H1 (cell line): ENCODE measurements around the gene CAMTA1. TPM values are rescaled to one million over a fixed set of nuclear protein-coding genes. Genes with fewer than 3 reads are reported as not detected.

Experiments
- CTCF ChIA-PET: fragments of 300-600 bp; sonication (Branson Sonifier 250); formaldehyde crosslinking; loops from one replicate; lab custom pipeline; 2021; ENCODE audit not compliant: partially characterized antibody; lab: Charles Lee
- POLR2A ChIA-PET: fragments of 300-600 bp; sonication (Branson Sonifier 250); formaldehyde crosslinking; loops from one replicate; lab custom pipeline; 2021; ENCODE audit warnings: inconsistent platforms; ENCODE audit not compliant: partially characterized antibody; lab: Charles Lee
- DNase-seq, 2 experiments: peaks; one replicate each; pipeline versions ENCODE4 v3.0.0 to v3.0.0-alpha.2; 2010 to 2022; ENCODE audit warnings: low spot score in 2 of 2, low read depth in 1 of 2, mixed read lengths in 1 of 2
- FAIRE-seq: peaks from 2 replicates; lab custom pipeline; 2011; peaks lifted over from hg19 to GRCh38; lab: Jason Lieb, UNC
- H2AFZ ChIP-seq: 2 replicates; pipeline ENCODE4 v1.8.1; 2012; ENCODE audit warnings: low read length, inconsistent platforms
- H2AK5ac ChIP-seq: 2 replicates; pipeline ENCODE4 v1.6.1; 2013; ENCODE audit warnings: low read depth, low read length
- H2BK120ac ChIP-seq: replicated peaks from 2 replicates; pipeline ENCODE3; 2013; ENCODE audit warnings: low read depth, low read length, inconsistent platforms
- H2BK12ac ChIP-seq: 2 replicates; pipeline ENCODE4 v1.6.1; 2013; ENCODE audit warnings: low read depth, low read length
- H2BK15ac ChIP-seq: 2 replicates; pipeline ENCODE4 v1.6.1; 2013; ENCODE audit warnings: low read length
- H2BK20ac ChIP-seq: 2 replicates; pipeline ENCODE4 v1.6.1; 2013; ENCODE audit warnings: low read length
- H2BK5ac ChIP-seq: 2 replicates; pipeline ENCODE4 v1.6.1; 2013; ENCODE audit warnings: low read depth, low read length
- H3K14ac ChIP-seq: 2 replicates; pipeline ENCODE4 v1.6.1; 2013; ENCODE audit warnings: inconsistent platforms; ENCODE audit not compliant: insufficient read length
- H3K18ac ChIP-seq: 2 replicates; pipeline ENCODE4 v1.6.1; 2013; ENCODE audit warnings: low read length; ENCODE audit errors: extremely low read depth
- H3K23ac ChIP-seq: 2 replicates; pipeline ENCODE4 v1.6.1; 2013; ENCODE audit warnings: inconsistent platforms; ENCODE audit not compliant: insufficient read length
- H3K23me2 ChIP-seq: 2 replicates; pipeline ENCODE4 v1.6.1; 2013; ENCODE audit warnings: low read depth, low read length
- H3K27ac ChIP-seq: 2 replicates; pipeline ENCODE4 v1.6.1; 2011; ENCODE audit warnings: low read depth, low read length, inconsistent platforms
- H3K27me3 ChIP-seq, 4 experiments: replicated peaks in 1 of 4; 1 replicate in 1 of 4; 2 replicates in 3 of 4; pipeline versions ENCODE4 v1.6.1 to v1.8.1; 2011 to 2013; ENCODE audit warnings: low read length in 3 of 4, mild to moderate bottlenecking in 3 of 4, inconsistent platforms in 2 of 4, mixed read lengths in 2 of 4, moderate library complexity in 1 of 4; ENCODE audit not compliant: control insufficient read depth in 3 of 4, insufficient read depth in 3 of 4; ENCODE audit errors: extremely low read depth in 1 of 4
- H3K36me3 ChIP-seq, 4 experiments: 2 replicates each; pipeline versions ENCODE4 v1.6.1 to v1.8.1; 2011 to 2013; ENCODE audit warnings: mild to moderate bottlenecking in 4 of 4, low read length in 3 of 4, moderate library complexity in 2 of 4, control low read depth in 1 of 4, inconsistent platforms in 1 of 4; ENCODE audit not compliant: insufficient read depth in 4 of 4, control insufficient read depth in 2 of 4
- H3K4ac ChIP-seq: replicated peaks from 2 replicates; pipeline ENCODE3; 2013; ENCODE audit warnings: low read length, low read depth, mixed read lengths, inconsistent platforms; ENCODE audit not compliant: insufficient read length
- H3K4me1 ChIP-seq, 4 experiments: replicated peaks in 1 of 4; 1 replicate in 1 of 4; 2 replicates in 3 of 4; pipeline versions ENCODE4 v1.6.1 to v1.8.1; 2011 to 2013; ENCODE audit warnings: low read length in 3 of 4, inconsistent platforms in 2 of 4, mixed read lengths in 1 of 4; ENCODE audit not compliant: insufficient read depth in 4 of 4, control insufficient read depth in 3 of 4
- H3K4me2 ChIP-seq, 2 experiments: 2 replicates each; pipeline versions ENCODE4 v1.6.1 to v1.8.1; 2011 to 2013; ENCODE audit warnings: low read depth in 2 of 2, low read length in 2 of 2, control low read depth in 1 of 2, inconsistent platforms in 1 of 2, mild to moderate bottlenecking in 1 of 2; ENCODE audit not compliant: insufficient read depth in 1 of 2
- H3K4me3 ChIP-seq, 4 experiments: fragments of 200-600, 300-600 bp in 1 of 4; sonication (generic), shearing (Covaris generic), sonication (Bioruptor Twin) in 1 of 4; 2 replicates each; pipeline versions ENCODE4 v1.5.1 to v1.8.1; 2011 to 2016; ENCODE audit warnings: low read length in 4 of 4, low read depth in 3 of 4, control low read depth in 2 of 4, inconsistent platforms in 2 of 4, mild to moderate bottlenecking in 2 of 4, mixed read lengths in 1 of 4, moderate library complexity in 1 of 4; ENCODE audit not compliant: insufficient read depth in 2 of 4; ENCODE audit errors: extremely low read depth in 1 of 4
- H3K56ac ChIP-seq: replicated peaks from 2 replicates; pipeline ENCODE3; 2013; ENCODE audit warnings: low read depth, mild to moderate bottlenecking, mixed read lengths, low read length, inconsistent platforms; ENCODE audit not compliant: insufficient read length
- H3K79me1 ChIP-seq: 2 replicates; pipeline ENCODE4 v1.6.1; 2013; ENCODE audit warnings: low read depth, low read length, control low read depth
- H3K79me2 ChIP-seq, 2 experiments: 2 replicates each; pipeline versions ENCODE4 v1.6.1 to v1.8.1; 2012 to 2013; ENCODE audit warnings: low read length in 2 of 2, mild to moderate bottlenecking in 2 of 2, inconsistent platforms in 1 of 2; ENCODE audit not compliant: insufficient read depth in 2 of 2, control insufficient read depth in 1 of 2
- H3K9ac ChIP-seq, 4 experiments: replicated peaks in 1 of 4; 1 replicate in 1 of 4; 2 replicates in 3 of 4; pipeline versions ENCODE4 v1.6.1 to v1.8.1; 2011 to 2013; ENCODE audit warnings: low read depth in 3 of 4, low read length in 3 of 4, control low read depth in 2 of 4, mild to moderate bottlenecking in 2 of 4, moderate library complexity in 2 of 4, inconsistent platforms in 1 of 4; ENCODE audit errors: extremely low read depth in 1 of 4
- H3K9me3 ChIP-seq, 2 experiments: 2 replicates each; pipeline versions ENCODE4 v1.6.1 to v1.8.1; 2012 to 2013; ENCODE audit warnings: mild to moderate bottlenecking in 2 of 2, moderate library complexity in 2 of 2, control low read depth in 1 of 2, inconsistent platforms in 1 of 2, low read depth in 1 of 2, low read length in 1 of 2, mixed read lengths in 1 of 2; ENCODE audit not compliant: insufficient read depth in 2 of 2
- H4K20me1 ChIP-seq, 2 experiments: replicated peaks in 1 of 2; 2 replicates each; pipeline versions ENCODE3 to v1.8.1; 2011 to 2013; ENCODE audit warnings: inconsistent platforms in 2 of 2, low read length in 2 of 2, mild to moderate bottlenecking in 1 of 2; ENCODE audit not compliant: insufficient read depth in 2 of 2, control insufficient read depth in 1 of 2
- H4K5ac ChIP-seq: 2 replicates; pipeline ENCODE4 v1.6.1; 2013; ENCODE audit warnings: low read length, low read depth, mixed read lengths, inconsistent platforms; ENCODE audit not compliant: insufficient read length
- H4K8ac ChIP-seq: 2 replicates; pipeline ENCODE4 v1.8.0; 2013; ENCODE audit warnings: mild to moderate bottlenecking, moderate library complexity, low read length, inconsistent platforms; ENCODE audit not compliant: insufficient read depth; ENCODE audit errors: extremely low read depth
- H4K91ac ChIP-seq: replicated peaks from 2 replicates; pipeline ENCODE3; 2013; ENCODE audit warnings: low read length, mixed read lengths, inconsistent platforms; ENCODE audit not compliant: insufficient read length
- BACH1 ChIP-seq: IDR thresholded peaks from 2 replicates; pipeline ENCODE4 v1.6.1; 2012; ENCODE audit warnings: low read length, improper control_type of control experiment
- CREB1 ChIP-seq: IDR thresholded peaks from 2 replicates; pipeline ENCODE4 v1.6.1; 2012; ENCODE audit warnings: inconsistent platforms
- FOSL1 ChIP-seq: IDR thresholded peaks from 2 replicates; pipeline ENCODE4 v1.6.1; 2011; ENCODE audit warnings: mild to moderate bottlenecking, low read depth, low read length, moderate library complexity; ENCODE audit not compliant: insufficient read depth
- HDAC2 ChIP-seq, 2 experiments: fragments of 300-600 bp in 1 of 2; sonication (generic) in 1 of 2; IDR thresholded peaks; 2 replicates each; pipeline ENCODE4 v1.6.1; 2011 to 2012; ENCODE audit warnings: low read depth in 2 of 2, low read length in 2 of 2, mild to moderate bottlenecking in 2 of 2, moderate library complexity in 2 of 2, borderline replicate concordance in 1 of 2, inconsistent platforms in 1 of 2
- JUN ChIP-seq: IDR thresholded peaks from 2 replicates; pipeline ENCODE4 v1.6.1; 2011; ENCODE audit warnings: low read depth, mild to moderate bottlenecking, improper control_type of control experiment, low read length
- KDM5A ChIP-seq: fragments of 200-600 bp; IDR thresholded peaks from 2 replicates; pipeline ENCODE4 v1.7.1; 2012; ENCODE audit warnings: mild to moderate bottlenecking, low read length, inconsistent platforms, mixed read lengths
- RNF2 ChIP-seq: fragments of 200-900, 300-1000 bp; sonication (generic); IDR thresholded peaks from 2 replicates; pipeline ENCODE4 v1.7.1; 2016; ENCODE audit warnings: borderline replicate concordance, low read depth, mild to moderate bottlenecking, antibody characterized with exemption, low read length; ENCODE audit not compliant: poor library complexity, severe bottlenecking; ENCODE audit errors: missing control alignments
- RXRA ChIP-seq: IDR thresholded peaks from 2 replicates; pipeline ENCODE4 v1.6.1; 2011; ENCODE audit warnings: low read depth, mild to moderate bottlenecking, low read length, moderate library complexity; ENCODE audit not compliant: insufficient read depth
- SIN3A ChIP-seq, 2 experiments: IDR thresholded peaks in 1 of 2; conservative IDR thresholded peaks in 1 of 2; 2 replicates each; pipeline ENCODE4 v1.6.1; 2011 to 2012; ENCODE audit warnings: low read length in 2 of 2, improper control_type of control experiment in 1 of 2, low read depth in 1 of 2, mild to moderate bottlenecking in 1 of 2
- TAF1 ChIP-seq: IDR thresholded peaks from 2 replicates; pipeline ENCODE4 v1.6.1; 2011; ENCODE audit warnings: mild to moderate bottlenecking, low read depth, low read length
- TBP ChIP-seq: IDR thresholded peaks from 2 replicates; pipeline ENCODE4 v1.6.1; 2011; ENCODE audit warnings: low read depth, low read length, improper control_type of control experiment
- WGBS, 2 experiments: shearing (Covaris generic) in 1 of 2; methylation state at CpG; one replicate each; pipeline versions ENCODE4 v1.1.6 to v1.1.7; 2013 to 2015; ENCODE audit warnings: low lambda C conversion rate in 2 of 2, mixed read lengths in 2 of 2, inconsistent platforms in 1 of 2, low coverage in 1 of 2, missing lambda C conversion rate in 1 of 2; ENCODE audit not compliant: insufficient replicate concordance in 2 of 2, insufficient coverage in 1 of 2, insufficient read length in 1 of 2; ENCODE audit errors: extremely low coverage in 1 of 2, missing lambda C conversion rate in 1 of 2; 5-methylcytosine and 5-hydroxymethylcytosine counted together
- polyA plus RNA-seq, 7 experiments: library from polyadenylated mRNA; depleted of rRNA in 3 of 7; stranded (reverse) in 5 of 7; unstranded in 2 of 7; fragments of >200 nt in 5 of 7; fragments of 200-250 nt in 2 of 7; gene quantifications; 1 replicate in 5 of 7; 2 replicates in 1 of 7; 4 replicates in 1 of 7; pipeline versions ENCODE4 v1.2.1 to v1.2.3, GENCODE V29; 2011 to 2013; ENCODE audit warnings: missing spikeins in 2 of 7, mixed read lengths in 2 of 7
- total RNA-seq: library from RNA; stranded (reverse); fragmentation: NEBNext Ultra II Directional; extraction: Animal tissue kit (Norgen Biotek cat#: 25700); gene quantifications from 2 replicates; pipeline ENCODE4 v1.2.1, GENCODE V29; 2021

The CAMTA1 gene
- total and polyA plus RNA-seq, 2 of the 8 experiments (the other 6 are each of a cell fraction or from before 2014, with no cell fraction given) = 65.0 to 119 TPM

DNA sequence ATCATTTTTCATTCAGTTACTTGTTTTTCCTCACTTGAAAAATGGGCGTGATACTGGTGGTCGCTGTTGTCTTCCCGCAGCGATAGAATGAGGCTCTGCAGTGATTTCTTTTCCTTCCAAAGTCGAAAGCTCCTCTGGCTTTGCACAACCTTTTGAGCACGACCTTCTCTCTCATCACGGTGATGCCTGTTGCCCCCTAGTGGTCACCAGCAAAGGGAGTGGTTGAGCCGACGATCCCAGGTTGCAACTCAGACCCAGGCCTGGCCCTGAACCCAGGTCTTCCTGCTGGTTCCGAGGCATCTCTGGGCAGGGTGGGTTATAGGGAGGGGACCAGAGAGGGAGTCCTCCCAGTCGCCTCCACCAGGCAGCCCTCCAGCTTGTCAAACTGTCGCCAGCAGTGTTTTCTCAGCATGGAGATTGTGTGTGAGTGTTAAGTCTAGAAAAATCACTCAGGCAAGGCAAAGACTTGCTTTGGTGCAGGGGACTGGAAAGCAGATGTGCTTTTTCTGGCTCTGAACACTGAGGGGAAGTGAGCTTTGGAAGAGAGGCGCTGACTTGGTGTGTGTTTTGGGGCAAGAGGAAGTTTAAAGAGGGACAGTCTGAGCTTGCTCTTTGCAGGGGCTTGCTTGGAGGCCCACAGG lies 285.3 kb downstream of the CAMTA1 start:
- Histone ChIP-seq H2BK120ac (no peak overlapping the region), H4K91ac (no peak overlapping the region), H3K4ac (no peak overlapping the region), H2AFZ (peak overlapping the region; percentile 83), H3K4me2 (peak overlapping the region; percentile 48 to 89), H3K18ac (no peak overlapping the region), H3K27me3 (peaks cover 0 to 5% (median 1%) of the 10 kb centered on the region in 4 experiments; a peak in 1 of 7 replicates), H2BK5ac (no peak overlapping the region), H2BK12ac (no peak overlapping the region; the same call in 1 of the 2 replicates), H3K4me1 (peaks cover 0 to 3% (median 2%) of the 10 kb centered on the region in 4 experiments; a peak in 3 of 7 replicates), H3K56ac (no peak overlapping the region), H2BK15ac (no peak overlapping the region), H2BK20ac (no peak overlapping the region), H4K5ac (no peak overlapping the region), H3K4me3 (peak overlapping the region; percentile 17 to 64 (median 56); a peak in 7 of 8 replicates), H3K79me2 (no peaks in the 10 kb centered on the region), H3K9me3 (no peaks in the 10 kb centered on the region), H3K79me1 (no peaks in the 10 kb centered on the region), H3K27ac (no peak overlapping the region), H4K20me1 (peaks cover 0 to 3% of the 10 kb centered on the region in 2 experiments), H2AK5ac (no peak overlapping the region), H3K23ac (no peak overlapping the region), H4K8ac (no peak overlapping the region), H3K23me2 (peaks cover 3% of the 10 kb centered on the region; the same call in 1 of the 2 replicates), H3K14ac (no peak overlapping the region), H3K36me3 (no peaks in the 10 kb centered on the region), H3K9ac (no peak overlapping the region)
- POLR2A ChIA-PET = interaction anchor here (0.6 to 1.5 kb wide), 7 partner anchors 10 to 369 kb away, joined by 3 to 8 read pairs (median 4); partner anchors contain the start of gene DNAJC11
- 15% methylated on average over 11 of the region's 13 CpGs; no CpG with 5 or more reads in 1 of the 2 experiments for WGBS, 2 experiments
- peak; percentile 92 for FAIRE-seq
- DNase-seq = peak; percentile 60 to 81
- CTCF ChIA-PET = interaction anchor here (0.6 to 4.6 kb wide), 62 partner anchors 9 to 577 kb away, joined by 3 to 107 read pairs (median 5); no protein-coding TSS in a partner anchor
- TF ChIP-seq SIN3A (conservative IDR thresholded peaks at IDR 0.05 in 1 of 2, IDR thresholded peaks at IDR 0.05 in 1 of 2; ENCODE audit: low read depth in 1 of 2, low read length in 2 of 2) (no peak), HDAC2 (IDR thresholded peaks at IDR 0.05; ENCODE audit: borderline replicate concordance in 1 of 2, low read depth in 2 of 2, low read length in 2 of 2) (0 out of 4 replicates have a peak, but pooled peaks of 1 of the 2 experiments have one; percentile 83), TBP (no peak; the same call in 1 of the 2 replicates), TAF1 (no peak), BACH1 (no peak), FOSL1 (no peak), KDM5A (no peak), RNF2 (no peak), CREB1 (0 out of 2 replicates have a peak, but pooled peaks have one; percentile 34), RXRA (no peak), JUN (no peak)
